NCI-H1048 (cell line): ENCODE data around the gene WDR20.
"Not testable (repeated sequence)": the region's sequence is repeated elsewhere in the genome, so short reads cannot be mapped to it uniquely, and the experiment has no call there.

Source experiments
- DNase-seq: peaks from one replicate; lab custom pipeline; 2025; lab: John Stamatoyannopoulos, UW

Gene WDR20

GRCh38 chr14:102171173-102172020 is 31.7 kb downstream of the WDR20 start:
- no peak for DNase-seq

- DNase-seq, result not testable (repeated sequence)
Measured at GRCh38 chr14:102172021-102172272, 32.2 kb downstream of the WDR20 start.

GRCh38 chr14:102172721-102173120 is 33.0 kb downstream of the WDR20 start:
- DNase-seq, result not testable (repeated sequence)

GRCh38 chr14:102177161-102177560 is 37.5 kb downstream of the WDR20 start:
- DNase-seq, result no peak

GRCh38 chr14:102178806-102179205 is 39.1 kb downstream of the WDR20 start:
- no peak for DNase-seq

GRCh38 chr14:102180248-102180998 is 40.7 kb downstream of the WDR20 start:
- DNase-seq, result no peak

- DNase-seq, result no peak
Measured at GRCh38 chr14:102181187-102181586, 41.5 kb downstream of the WDR20 start.

GRCh38 chr14:102182190-102182589 is 42.5 kb downstream of the WDR20 start:
- no peak for DNase-seq

- no peak for DNase-seq
Measured at GRCh38 chr14:102182936-102183619, 43.4 kb downstream of the WDR20 start.

GRCh38 chr14:102183886-102184285 is 44.2 kb downstream of the WDR20 start:
- DNase-seq, result no peak

- no peak for DNase-seq
Measured at GRCh38 chr14:102184316-102185035, 44.8 kb downstream of the WDR20 start.

- DNase-seq, result no peak
Measured at GRCh38 chr14:102185360-102185759, 45.7 kb downstream of the WDR20 start.

- DNase-seq, result no peak
Measured at GRCh38 chr14:102187044-102187443, 47.3 kb downstream of the WDR20 start.

- no peak for DNase-seq
Measured at GRCh38 chr14:102187568-102188001, 47.9 kb downstream of the WDR20 start.

- no peak for DNase-seq
Measured at GRCh38 chr14:102188187-102188586, 48.5 kb downstream of the WDR20 start.

GRCh38 chr14:102189874-102190273 is 50.2 kb downstream of the WDR20 start:
- no peak for DNase-seq

GRCh38 chr14:102192840-102193502 is 53.3 kb downstream of the WDR20 start:
- DNase-seq, result no peak

GRCh38 chr14:102194856-102195255 is 55.2 kb downstream of the WDR20 start:
- DNase-seq, result no peak

- DNase-seq, result no peak
Measured at GRCh38 chr14:102195446-102195845, 55.7 kb downstream of the WDR20 start.

- DNase-seq, result no peak
Measured at GRCh38 chr14:102196039-102196901, 56.6 kb downstream of the WDR20 start.

- DNase-seq, result no peak
Measured at GRCh38 chr14:102196902-102197230, 57.2 kb downstream of the WDR20 start.
